HCT116 (cell line): ENCODE data around the gene SMARCA4.

Source experiments
- POLR2A ChIP-seq: IDR thresholded peaks from 2 replicates; pipeline ENCODE4 v1.7.0; 2011; ENCODE audit warnings: borderline replicate concordance; ENCODE audit not compliant: insufficient read depth, insufficient read length; ENCODE audit errors: extremely low read depth
- TF ChIP-seq, protein P1 (sequence below), 3 experiments: fragments of 200-600 bp in 1 of 3; sonication (generic) in 1 of 3; IDR thresholded peaks in 2 of 3; conservative IDR thresholded peaks in 1 of 3; 2 replicates each; pipeline ENCODE4 v1.5.1; 2012 to 2017; ENCODE audit warnings: low read depth in 2 of 3, low read length in 2 of 3, antibody characterized with exemption in 1 of 3, borderline replicate concordance in 1 of 3, control low read depth in 1 of 3, mild to moderate bottlenecking in 1 of 3, mixed read lengths in 1 of 3, mixed run types in 1 of 3, moderate library complexity in 1 of 3; ENCODE audit not compliant: insufficient read depth in 1 of 3
- TF ChIP-seq, protein P2 (sequence below): IDR thresholded peaks from 2 replicates; pipeline ENCODE4 v1.6.1; 2012

DNA sequence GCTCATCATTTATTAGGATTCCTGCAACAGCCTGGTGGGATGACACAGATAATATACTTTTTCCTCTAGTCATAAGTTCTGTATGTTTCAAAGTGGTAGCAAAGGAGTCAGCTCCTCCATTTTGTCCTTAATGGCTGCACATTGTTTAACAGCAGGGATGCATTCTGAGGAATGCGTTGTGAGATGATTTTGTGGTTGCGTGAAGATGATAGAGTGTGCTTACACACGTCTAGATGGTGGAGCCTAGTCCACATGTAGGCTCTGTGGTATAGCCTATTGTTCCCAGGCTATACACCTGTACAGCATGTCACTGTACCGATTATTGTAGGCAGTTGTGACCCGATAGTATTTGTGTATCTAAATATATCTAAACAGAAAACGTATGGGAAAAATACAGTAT lies 4.6 kb downstream of the SMARCA4 start:
- TF ChIP-seq, protein P1, sequence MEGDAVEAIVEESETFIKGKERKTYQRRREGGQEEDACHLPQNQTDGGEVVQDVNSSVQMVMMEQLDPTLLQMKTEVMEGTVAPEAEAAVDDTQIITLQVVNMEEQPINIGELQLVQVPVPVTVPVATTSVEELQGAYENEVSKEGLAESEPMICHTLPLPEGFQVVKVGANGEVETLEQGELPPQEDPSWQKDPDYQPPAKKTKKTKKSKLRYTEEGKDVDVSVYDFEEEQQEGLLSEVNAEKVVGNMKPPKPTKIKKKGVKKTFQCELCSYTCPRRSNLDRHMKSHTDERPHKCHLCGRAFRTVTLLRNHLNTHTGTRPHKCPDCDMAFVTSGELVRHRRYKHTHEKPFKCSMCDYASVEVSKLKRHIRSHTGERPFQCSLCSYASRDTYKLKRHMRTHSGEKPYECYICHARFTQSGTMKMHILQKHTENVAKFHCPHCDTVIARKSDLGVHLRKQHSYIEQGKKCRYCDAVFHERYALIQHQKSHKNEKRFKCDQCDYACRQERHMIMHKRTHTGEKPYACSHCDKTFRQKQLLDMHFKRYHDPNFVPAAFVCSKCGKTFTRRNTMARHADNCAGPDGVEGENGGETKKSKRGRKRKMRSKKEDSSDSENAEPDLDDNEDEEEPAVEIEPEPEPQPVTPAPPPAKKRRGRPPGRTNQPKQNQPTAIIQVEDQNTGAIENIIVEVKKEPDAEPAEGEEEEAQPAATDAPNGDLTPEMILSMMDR (IDR thresholded peaks at IDR 0.05 in 2 of 3, conservative IDR thresholded peaks at IDR 0.05 in 1 of 3; ENCODE audit: borderline replicate concordance in 1 of 3, insufficient read depth in 1 of 3, low read depth in 2 of 3, low read length in 2 of 3): no peak
- TF ChIP-seq POLR2A: no peak
- TF ChIP-seq, protein P2, sequence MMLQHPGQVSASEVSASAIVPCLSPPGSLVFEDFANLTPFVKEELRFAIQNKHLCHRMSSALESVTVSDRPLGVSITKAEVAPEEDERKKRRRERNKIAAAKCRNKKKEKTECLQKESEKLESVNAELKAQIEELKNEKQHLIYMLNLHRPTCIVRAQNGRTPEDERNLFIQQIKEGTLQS: no peak
